ENCODE data around the gene FOXP1. TPM values are rescaled to one million over a fixed set of nuclear protein-coding genes. Genes with fewer than 3 reads are reported as not detected.

Gene FOXP1
- total and polyA plus RNA-seq, 2 donors (not counting 1 experiment from before 2014, with no cell fraction given), result 91.1 to 508 TPM

GRCh38 chr3:71444028-71444860 is 139.3 kb downstream of the FOXP1 start:
- Mint-ChIP-seq H3K27me3 (no peaks in the 10 kb centered on the region), H3K4me1 (peaks cover 82% of the 10 kb centered on the region), H3K27ac (peak overlapping the region; percentile 96), H3K4me3 (peak overlapping the region; percentile 70), H3K9me3 (ENCODE audit: insufficient read depth) (no peaks in the 10 kb centered on the region)
- Histone ChIP-seq H2AFZ (ENCODE audit: insufficient read depth, low read depth, low read length, poor library complexity, severe bottlenecking) (peak overlapping the region; percentile 34), H3K27me3 (replicated peaks in 1 of 4; ENCODE audit: control extremely low read depth in 1 of 4, control insufficient read depth in 3 of 4, insufficient read depth in 4 of 4, low read length in 3 of 4) (no peaks in the 10 kb centered on the region), H3K9me3 (ENCODE audit: control extremely low read depth in 1 of 3, control insufficient read depth in 2 of 3, insufficient read depth in 1 of 3, low read length in 2 of 3) (no peaks in the 10 kb centered on the region), H3K9ac (ENCODE audit: low read length) (peak overlapping the region; percentile 26), H3K4me2 (replicated peaks; ENCODE audit: low read depth, low read length, poor library complexity, severe bottlenecking) (peak overlapping the region; percentile 73), H4K20me1 (ENCODE audit: control insufficient read depth, insufficient read depth, low read length, poor library complexity, severe bottlenecking) (no peaks in the 10 kb centered on the region), H3K79me2 (ENCODE audit: control insufficient read depth, insufficient read depth, low read length) (peaks cover 77% of the 10 kb centered on the region), H3K4me3 (ENCODE audit: control extremely low read depth in 1 of 5, extremely low read depth in 1 of 5, insufficient read depth in 1 of 5, low read depth in 2 of 5, low read length in 4 of 5) (peak overlapping the region in 3 of 5 experiments; percentile 3 to 22 (median 6)), H3K4me1 (ENCODE audit: control insufficient read depth in 2 of 2, insufficient read depth in 2 of 2, low read length in 2 of 2) (peaks cover 83 to 85% of the 10 kb centered on the region in 2 donors), H3K27ac (ENCODE audit: low read length in 2 of 2) (peak overlapping the region; percentile 90 to 92), H3K36me3 (replicated peaks in 1 of 2; ENCODE audit: control extremely low read depth in 1 of 2, control insufficient read depth in 1 of 2, extremely low read depth in 1 of 2, insufficient read depth in 2 of 2, low read length in 1 of 2) (no peaks in the 10 kb centered on the region)
- ATAC-seq (ENCODE audit: low read depth) (peak; percentile 76), DNase-seq (peak; percentile 92)
- no peak for TF ChIP-seq CTCF (IDR thresholded peaks at IDR 0.05)
- no peak for TF ChIP-seq EZH2 (IDR thresholded peaks at IDR 0.05; ENCODE audit: borderline replicate concordance, insufficient read depth, low read depth, low read length, poor library complexity, severe bottlenecking)
- WGBS (ENCODE audit: insufficient coverage), result 7% methylated on average over 8 of the region's 17 CpGs
- intact Hi-C loops (cut with micrococcal nuclease), result loop anchor here (1.0 to 5.0 kb wide), 12 partner anchors 11 to 374 kb away; partner anchors contain the start of gene FOXP1
- ChIA-PET POLR2A (interaction anchor here (0.6 to 4.5 kb wide), 11 partner anchors 11 to 269 kb away, joined by 3 to 22 read pairs (median 8); partner anchors contain the start of gene FOXP1), CTCF (interaction anchor here (0.7 to 4.0 kb wide), 8 partner anchors 11 to 139 kb away, joined by 3 to 26 read pairs (median 7); partner anchors contain the start of gene FOXP1)

Data from B cell (primary cell).